Measurements from ENCODE around the gene PRSS2. TPM values are rescaled to one million over a fixed set of nuclear protein-coding genes. Genes with fewer than 3 reads are reported as not detected.
A peak's percentile ranks its signal among the peaks of the same experiment; 100 is the strongest.

Gene PRSS2
- total and polyA plus RNA-seq, 2 donors = 1.8 to 23.1 TPM

DNA sequence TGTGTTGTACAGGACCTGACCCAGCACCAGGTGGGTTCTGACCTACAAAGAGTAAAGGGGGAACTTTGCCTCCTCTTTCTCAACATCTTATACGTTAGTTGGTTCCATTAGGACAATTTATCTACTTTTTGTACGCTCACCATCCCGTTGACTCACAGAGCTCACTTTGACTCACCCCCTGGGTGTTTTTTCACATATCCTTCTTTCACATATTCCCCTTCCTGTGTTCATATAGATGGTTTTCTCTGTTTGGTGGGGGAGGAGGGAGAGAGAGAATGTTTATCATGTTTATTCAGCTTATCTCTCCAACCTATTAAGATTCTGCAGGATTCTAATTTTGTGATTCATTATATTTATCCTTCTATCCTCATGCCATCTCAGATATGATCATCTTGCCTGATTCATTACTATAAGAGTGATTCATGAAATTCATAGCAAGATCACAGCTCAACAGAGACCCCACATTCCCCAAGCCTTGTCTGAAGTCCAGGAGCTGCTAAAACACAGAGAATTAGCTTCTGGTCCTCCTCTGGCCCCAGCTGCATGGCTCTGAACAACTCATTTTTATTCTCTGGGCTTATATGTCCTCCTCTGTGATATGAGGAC, 37.2 kb downstream of the PRSS2 start:
- Histone ChIP-seq H3K4me1 (ENCODE audit: control insufficient read depth in 2 of 2, insufficient read depth in 2 of 2, low read length in 2 of 2) (peaks cover 61 to 93% of the 10 kb centered on the region in 2 donors), H3K36me3 (ENCODE audit: control insufficient read depth in 2 of 2, insufficient read depth in 2 of 2, low read length in 1 of 2) (peaks cover 12 to 31% of the 10 kb centered on the region in 2 donors), H3K4me3 (ENCODE audit: low read length in 2 of 2) (peak overlapping the region; percentile 26 to 43), H3K27me3 (ENCODE audit: control insufficient read depth in 2 of 2, insufficient read depth in 1 of 2, low read length in 1 of 2) (no peaks in the 10 kb centered on the region), H3K27ac (ENCODE audit: low read depth in 1 of 2, low read length in 1 of 2) (peak overlapping the region; percentile 95 to 100), H3K9me3 (ENCODE audit: control insufficient read depth in 2 of 2, insufficient read depth in 1 of 2, low read length in 1 of 2) (no peaks in the 10 kb centered on the region)
- DNase-seq (ENCODE audit: low read depth in 6 of 9, low spot score in 9 of 9) = peak in 4 of 9 donors; percentile 50 to 78 (median 57)
- 5% methylated on average over 3 of the region's 3 CpGs for WGBS

DNA sequence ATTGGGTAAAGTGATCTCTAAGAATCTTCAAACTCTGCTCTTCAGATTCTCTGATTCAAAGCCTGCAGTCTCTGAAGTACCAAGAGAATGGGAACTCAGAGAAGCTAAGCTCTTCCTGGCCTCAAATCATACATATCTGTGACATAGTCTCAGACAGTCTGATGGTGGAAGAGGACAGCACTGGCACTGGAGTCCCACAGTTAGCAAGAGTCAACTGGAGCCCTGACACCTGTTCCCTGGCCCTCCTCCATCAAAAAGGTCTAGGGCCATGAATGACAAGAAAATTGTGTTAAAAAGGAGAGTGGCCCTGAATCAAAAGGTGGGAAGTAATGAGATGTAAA, 37.7 kb downstream of the PRSS2 start:
- Histone ChIP-seq H3K4me1 (ENCODE audit: control insufficient read depth in 2 of 2, insufficient read depth in 2 of 2, low read length in 2 of 2) (peaks cover 56 to 89% of the 10 kb centered on the region in 2 donors), H3K9me3 (ENCODE audit: control insufficient read depth in 2 of 2, insufficient read depth in 1 of 2, low read length in 1 of 2) (no peaks in the 10 kb centered on the region), H3K27ac (ENCODE audit: low read depth in 1 of 2, low read length in 1 of 2) (peak overlapping the region; percentile 95 to 100), H3K36me3 (ENCODE audit: control insufficient read depth in 2 of 2, insufficient read depth in 2 of 2, low read length in 1 of 2) (peaks cover 7 to 27% of the 10 kb centered on the region in 2 donors), H3K4me3 (ENCODE audit: low read length in 2 of 2) (peak overlapping the region; percentile 26 to 43), H3K27me3 (ENCODE audit: control insufficient read depth in 2 of 2, insufficient read depth in 1 of 2, low read length in 1 of 2) (no peaks in the 10 kb centered on the region)
- no peak for DNase-seq (ENCODE audit: low read depth in 6 of 9, low spot score in 9 of 9)

DNA sequence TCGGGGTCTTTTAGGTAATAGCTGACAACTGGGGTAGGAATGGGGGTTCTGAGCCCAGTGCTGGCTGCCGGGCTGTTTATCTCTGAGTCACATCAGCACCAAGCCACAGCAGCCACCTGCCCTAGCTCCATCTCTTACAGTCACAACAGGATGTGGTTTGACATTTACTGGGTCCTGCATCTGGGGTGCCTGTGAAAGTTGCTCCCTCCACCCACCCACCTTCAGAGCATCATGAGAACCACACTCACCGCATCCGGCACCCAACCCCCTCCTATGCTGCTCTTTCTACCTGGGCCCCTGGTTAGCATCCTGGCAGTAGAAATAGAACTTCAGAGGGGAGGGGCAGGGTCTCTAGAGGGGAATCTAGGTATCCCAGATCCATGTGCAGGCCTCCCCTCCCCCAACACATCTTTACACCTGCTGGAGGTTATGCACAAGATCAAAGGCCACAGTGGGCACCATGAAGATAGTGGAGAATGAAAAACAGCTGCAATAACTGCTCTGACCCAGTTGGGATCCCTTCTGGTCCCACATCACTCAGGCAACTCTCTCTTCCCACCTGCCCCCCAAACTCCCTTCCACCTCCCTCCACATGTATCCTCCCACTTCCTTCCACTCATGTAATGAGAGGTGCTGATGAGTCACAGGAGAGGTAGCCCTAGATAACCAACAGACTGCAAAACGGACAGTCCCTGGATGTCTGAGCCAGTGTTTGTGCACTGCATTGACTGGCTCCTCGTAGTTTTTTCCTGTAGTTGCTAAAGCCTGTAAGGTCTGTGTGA, 38.2 kb downstream of the PRSS2 start:
- Histone ChIP-seq H3K4me1 (ENCODE audit: control insufficient read depth in 2 of 2, insufficient read depth in 2 of 2, low read length in 2 of 2) (peaks cover 52 to 84% of the 10 kb centered on the region in 2 donors), H3K9me3 (ENCODE audit: control insufficient read depth in 2 of 2, insufficient read depth in 1 of 2, low read length in 1 of 2) (no peaks in the 10 kb centered on the region), H3K4me3 (ENCODE audit: low read length in 2 of 2) (peak overlapping the region; percentile 28 to 49), H3K27me3 (ENCODE audit: control insufficient read depth in 2 of 2, insufficient read depth in 1 of 2, low read length in 1 of 2) (no peaks in the 10 kb centered on the region), H3K36me3 (ENCODE audit: control insufficient read depth in 2 of 2, insufficient read depth in 2 of 2, low read length in 1 of 2) (peaks cover 2 to 21% of the 10 kb centered on the region in 2 donors), H3K27ac (ENCODE audit: low read depth in 1 of 2, low read length in 1 of 2) (peak overlapping the region; percentile 96 to 100)
- peak; percentile 98 to 100 (median 100) for DNase-seq (ENCODE audit: low read depth in 6 of 9, low spot score in 9 of 9)
- 4% methylated on average over 6 of the region's 6 CpGs for WGBS

DNA sequence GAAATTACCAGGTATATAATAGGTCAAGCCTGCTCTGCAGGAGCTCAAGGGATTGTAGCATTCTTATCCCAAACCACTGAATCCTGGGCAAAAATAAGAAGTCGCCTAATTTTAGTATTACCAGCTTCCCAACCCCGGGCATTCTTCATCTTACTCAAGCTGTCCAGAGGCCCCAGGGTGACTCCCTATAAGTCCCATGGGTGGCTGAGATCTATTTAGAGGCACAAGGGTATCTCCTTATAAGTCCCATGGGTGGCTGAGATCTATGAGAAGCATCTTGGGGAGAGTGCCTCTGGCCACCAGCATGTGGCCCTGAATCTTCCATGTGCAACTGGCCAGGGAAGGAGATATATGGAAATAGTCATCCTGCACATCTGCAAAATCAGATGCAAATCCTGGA, 38.9 kb downstream of the PRSS2 start:
- H3K27me3 ChIP-seq (ENCODE audit: control insufficient read depth in 2 of 2, insufficient read depth in 1 of 2, low read length in 1 of 2) = no peaks in the 10 kb centered on the region
- H3K9me3 ChIP-seq (ENCODE audit: control insufficient read depth in 2 of 2, insufficient read depth in 1 of 2, low read length in 1 of 2) = no peaks in the 10 kb centered on the region
- H3K27ac ChIP-seq (ENCODE audit: low read depth in 1 of 2, low read length in 1 of 2) = peak overlapping the region; percentile 96 to 100
- H3K36me3 ChIP-seq (ENCODE audit: control insufficient read depth in 2 of 2, insufficient read depth in 2 of 2, low read length in 1 of 2) = peaks cover 0 to 14% of the 10 kb centered on the region in 2 donors
- DNase-seq (ENCODE audit: low read depth in 6 of 9, low spot score in 9 of 9) = peak in 2 of 9 donors; percentile 34 to 57
- WGBS = 45% methylated on average over 2 of the region's 2 CpGs
- peak overlapping the region; percentile 28 to 49 for H3K4me3 ChIP-seq (ENCODE audit: low read length in 2 of 2)
- H3K4me1 ChIP-seq (ENCODE audit: control insufficient read depth in 2 of 2, insufficient read depth in 2 of 2, low read length in 2 of 2) = peaks cover 45 to 77% of the 10 kb centered on the region in 2 donors

DNA sequence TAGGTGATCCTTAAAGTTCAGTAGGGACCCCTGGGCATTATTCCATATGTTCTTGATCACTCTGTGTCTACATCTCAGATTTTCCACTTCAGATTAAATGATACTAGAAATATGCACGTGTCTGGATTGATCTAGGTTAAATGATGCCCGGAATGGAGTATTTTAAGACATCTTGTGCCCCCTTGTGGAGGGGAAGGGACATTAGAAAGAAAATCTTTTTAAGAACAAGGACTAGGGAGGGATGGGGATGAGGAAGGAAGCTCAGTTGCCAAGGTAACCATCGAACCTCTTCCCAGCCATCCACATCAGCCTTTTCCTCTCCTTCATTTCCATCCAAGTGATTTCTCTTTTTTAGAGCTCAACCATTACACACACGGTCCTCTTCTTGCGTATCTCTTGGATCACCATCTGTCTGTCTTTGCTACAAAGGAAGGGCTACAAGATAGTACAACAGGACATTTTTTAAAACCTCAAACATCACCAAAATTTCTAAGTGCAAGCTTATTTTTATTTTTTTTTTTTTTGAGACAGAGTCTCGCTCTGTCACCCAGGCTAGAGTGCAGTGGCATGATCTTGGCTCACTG, 40.5 kb downstream of the PRSS2 start:
- peaks cover 33 to 74% of the 10 kb centered on the region in 2 donors for H3K4me1 ChIP-seq (ENCODE audit: control insufficient read depth in 2 of 2, insufficient read depth in 2 of 2, low read length in 2 of 2)
- H3K27ac ChIP-seq (ENCODE audit: low read depth in 1 of 2, low read length in 1 of 2) = peak overlapping the region; percentile 97 to 100
- peak in 5 of 9 donors; percentile 76 to 92 (median 79) for DNase-seq (ENCODE audit: low read depth in 6 of 9, low spot score in 9 of 9)
- 22% methylated on average over 6 of the region's 6 CpGs for WGBS
- H3K4me3 ChIP-seq (ENCODE audit: low read length in 2 of 2) = peak overlapping the region in 1 of 2 donors; percentile 86
- no peaks in the 10 kb centered on the region for H3K9me3 ChIP-seq (ENCODE audit: control insufficient read depth in 2 of 2, insufficient read depth in 1 of 2, low read length in 1 of 2)
- H3K36me3 ChIP-seq (ENCODE audit: control insufficient read depth in 2 of 2, insufficient read depth in 2 of 2, low read length in 1 of 2) = peaks cover 3 to 7% of the 10 kb centered on the region in 2 donors
- no peaks in the 10 kb centered on the region for H3K27me3 ChIP-seq (ENCODE audit: control insufficient read depth in 2 of 2, insufficient read depth in 1 of 2, low read length in 1 of 2)

DNA sequence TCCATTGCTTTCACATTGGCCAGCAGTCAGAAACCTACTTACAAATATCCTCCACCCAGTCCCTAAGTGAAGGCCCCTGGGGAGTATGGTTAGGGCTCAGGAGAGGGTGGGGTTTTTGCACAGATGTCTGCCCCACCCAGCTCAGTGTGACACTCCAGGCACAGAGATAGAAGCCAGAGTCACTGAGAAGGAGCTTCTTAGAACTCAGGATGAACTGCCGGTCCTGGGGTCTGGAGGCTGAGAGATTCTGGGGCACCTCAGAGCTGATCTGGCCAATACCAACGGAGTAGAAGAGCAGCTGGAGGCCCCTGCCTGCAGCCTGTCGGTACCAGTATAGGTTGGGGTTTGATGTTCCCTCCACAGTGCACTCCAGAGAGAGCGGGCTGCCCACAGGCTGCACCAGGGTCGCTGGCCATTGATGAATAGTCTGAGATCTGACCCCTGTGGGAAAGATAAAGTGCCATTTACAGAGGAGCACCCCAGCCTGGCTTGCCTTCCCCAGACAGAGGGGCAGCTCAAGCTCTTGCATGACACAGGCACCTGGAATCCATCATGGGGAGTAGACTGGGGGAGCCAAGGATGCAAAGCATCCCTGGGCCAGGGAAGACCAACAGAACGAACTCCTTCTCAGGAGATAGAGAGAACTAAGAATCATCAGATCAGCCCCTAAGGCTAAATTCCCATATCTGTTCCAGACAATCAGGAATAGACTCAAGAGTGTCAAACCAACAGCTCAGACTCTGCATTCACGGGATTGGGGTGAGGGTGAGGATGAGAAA, 41.9 kb downstream of the PRSS2 start:
- Histone ChIP-seq H3K27me3 (ENCODE audit: control insufficient read depth in 2 of 2, insufficient read depth in 1 of 2, low read length in 1 of 2) (no peaks in the 10 kb centered on the region), H3K27ac (ENCODE audit: low read depth in 1 of 2, low read length in 1 of 2) (peak overlapping the region; percentile 97 to 100), H3K9me3 (ENCODE audit: control insufficient read depth in 2 of 2, insufficient read depth in 1 of 2, low read length in 1 of 2) (no peaks in the 10 kb centered on the region), H3K4me1 (ENCODE audit: control insufficient read depth in 2 of 2, insufficient read depth in 2 of 2, low read length in 2 of 2) (peaks cover 24 to 66% of the 10 kb centered on the region in 2 donors), H3K36me3 (ENCODE audit: control insufficient read depth in 2 of 2, insufficient read depth in 2 of 2, low read length in 1 of 2) (peaks cover 12 to 19% of the 10 kb centered on the region in 2 donors), H3K4me3 (ENCODE audit: low read length in 2 of 2) (peak overlapping the region; percentile 77 to 86)
- peak in 7 of 9 donors; percentile 48 to 94 (median 86) for DNase-seq (ENCODE audit: low read depth in 6 of 9, low spot score in 9 of 9)
- WGBS = 32% methylated on average over 7 of the region's 7 CpGs

DNA sequence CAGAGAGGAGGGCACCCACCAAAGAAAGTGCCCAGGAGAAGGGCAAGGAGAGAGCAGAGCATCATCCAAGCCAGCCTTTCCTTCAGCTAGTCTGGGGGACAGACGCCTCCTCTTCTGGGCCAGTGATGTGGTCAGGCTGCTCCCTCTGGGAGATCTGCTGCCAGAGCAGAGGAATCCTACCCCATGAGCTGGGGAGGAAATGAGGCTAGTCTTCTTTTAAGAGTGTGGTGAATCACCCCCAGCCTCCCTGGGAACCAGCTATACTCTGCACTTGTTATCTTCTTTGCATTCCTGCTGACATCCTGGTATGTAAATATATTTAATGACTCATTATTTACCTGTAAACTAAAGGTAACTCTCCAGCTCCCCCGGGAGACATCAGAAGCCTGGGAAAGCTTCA, 42.5 kb downstream of the PRSS2 start:
- H3K9me3 ChIP-seq (ENCODE audit: control insufficient read depth in 2 of 2, insufficient read depth in 1 of 2, low read length in 1 of 2) = no peaks in the 10 kb centered on the region
- peaks cover 20 to 61% of the 10 kb centered on the region in 2 donors for H3K4me1 ChIP-seq (ENCODE audit: control insufficient read depth in 2 of 2, insufficient read depth in 2 of 2, low read length in 2 of 2)
- peak in 5 of 9 donors; percentile 37 to 75 (median 53) for DNase-seq (ENCODE audit: low read depth in 6 of 9, low spot score in 9 of 9)
- WGBS = 32% methylated on average over 2 of the region's 2 CpGs
- peaks cover 12 to 25% of the 10 kb centered on the region in 2 donors for H3K36me3 ChIP-seq (ENCODE audit: control insufficient read depth in 2 of 2, insufficient read depth in 2 of 2, low read length in 1 of 2)
- no peaks in the 10 kb centered on the region for H3K27me3 ChIP-seq (ENCODE audit: control insufficient read depth in 2 of 2, insufficient read depth in 1 of 2, low read length in 1 of 2)
- peak overlapping the region; percentile 97 to 100 for H3K27ac ChIP-seq (ENCODE audit: low read depth in 1 of 2, low read length in 1 of 2)
- H3K4me3 ChIP-seq (ENCODE audit: low read length in 2 of 2) = peak overlapping the region; percentile 77 to 86

DNA sequence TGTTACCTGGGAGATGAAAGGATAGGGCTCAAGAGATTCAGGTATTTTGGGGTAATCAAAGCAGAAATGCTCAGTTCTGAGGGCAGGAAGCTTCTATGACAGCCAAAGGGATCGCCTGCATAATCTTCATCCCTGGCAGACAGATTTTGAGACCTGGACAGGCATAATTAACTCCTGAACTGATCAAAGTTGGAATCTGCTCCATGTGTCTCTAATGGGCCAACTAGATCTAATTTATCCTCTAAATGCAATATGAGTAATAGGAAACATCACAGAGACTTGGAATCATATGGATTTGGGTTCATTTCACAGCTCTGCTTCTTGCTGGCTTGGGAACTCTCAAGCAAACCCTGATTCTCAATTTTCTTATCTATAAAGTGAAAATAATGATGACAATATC, 42.9 kb downstream of the PRSS2 start:
- DNase-seq (ENCODE audit: low read depth in 6 of 9, low spot score in 9 of 9) = peak in 1 of 9 donors; percentile 23
- Histone ChIP-seq H3K4me3 (ENCODE audit: low read length in 2 of 2) (peak overlapping the region; percentile 77 to 86), H3K36me3 (ENCODE audit: control insufficient read depth in 2 of 2, insufficient read depth in 2 of 2, low read length in 1 of 2) (peaks cover 12 to 26% of the 10 kb centered on the region in 2 donors), H3K27me3 (ENCODE audit: control insufficient read depth in 2 of 2, insufficient read depth in 1 of 2, low read length in 1 of 2) (no peaks in the 10 kb centered on the region), H3K4me1 (ENCODE audit: control insufficient read depth in 2 of 2, insufficient read depth in 2 of 2, low read length in 2 of 2) (peaks cover 17 to 56% of the 10 kb centered on the region in 2 donors), H3K27ac (ENCODE audit: low read depth in 1 of 2, low read length in 1 of 2) (peak overlapping the region; percentile 97 to 100), H3K9me3 (ENCODE audit: control insufficient read depth in 2 of 2, insufficient read depth in 1 of 2, low read length in 1 of 2) (no peaks in the 10 kb centered on the region)
- 25% methylated on average over 1 of the region's 1 CpG for WGBS
